SK-N-SH treated with all-trans-retinoic acid at 6 μM for 48 hours (cell line): ENCODE measurements around the gene ISM2.
"Not testable (repeated sequence)": the region's sequence is repeated elsewhere in the genome, so short reads cannot be mapped to it uniquely, and the experiment has no call there.

Experiments
- ATAC-seq: fragments of 200-7000 bp; cut with Tn5 transposase; 3 replicates; pipeline ENCODE4 v1.9.1; 2020; ENCODE audit warnings: mild to moderate bottlenecking, moderate library complexity
- ARNTL ChIP-seq: fragments of 450-650 bp; formaldehyde crosslinking; IDR thresholded peaks from 2 replicates; pipeline ENCODE4 v1.5.0; 2020; ENCODE audit warnings: low read depth, mild to moderate bottlenecking, moderate library complexity, borderline replicate concordance
- BACH2 ChIP-seq: fragments of 250-450 bp; sonication (Bioruptor Pico); IDR thresholded peaks from 2 replicates; pipeline ENCODE4 v1.9.0; 2021; ENCODE audit warnings: mild to moderate bottlenecking, borderline replicate concordance
- ESRRG ChIP-seq: fragments of 250-450 bp; sonication (Bioruptor Pico); IDR thresholded peaks from 2 replicates; pipeline ENCODE4 v1.6.1; 2021; ENCODE audit warnings: mild to moderate bottlenecking
- GLIS3 ChIP-seq: fragments of 250-450 bp; sonication (Bioruptor Pico); IDR thresholded peaks from 2 replicates; pipeline ENCODE4 v1.5.0; 2020; ENCODE audit warnings: mild to moderate bottlenecking, moderate library complexity
- ISL1 ChIP-seq: fragments of 250-450 bp; sonication (Bioruptor Pico); IDR thresholded peaks from 2 replicates; pipeline ENCODE4 v2.1.2; 2022; ENCODE audit warnings: mild to moderate bottlenecking, moderate library complexity
- OSR1 ChIP-seq: fragments of 250-450 bp; sonication (Bioruptor Pico); IDR thresholded peaks from 2 replicates; pipeline ENCODE4 v1.8.0; 2022; ENCODE audit warnings: moderate library complexity, mild to moderate bottlenecking, inconsistent platforms
- PPARA ChIP-seq: fragments of 250-450 bp; sonication (Bioruptor Pico); IDR thresholded peaks from 2 replicates; pipeline ENCODE4 v1.5.0; 2020; ENCODE audit warnings: mild to moderate bottlenecking, borderline replicate concordance
- RARB ChIP-seq: fragments of 250-450 bp; sonication (Bioruptor Pico); IDR thresholded peaks from 2 replicates; pipeline ENCODE4 v1.8.0; 2021; ENCODE audit warnings: mild to moderate bottlenecking, moderate library complexity
- TCF4 ChIP-seq: fragments of 250-450 bp; sonication (Bioruptor Pico); IDR thresholded peaks from 2 replicates; pipeline ENCODE4 v1.8.0; 2021; ENCODE audit warnings: mild to moderate bottlenecking, moderate library complexity, borderline replicate concordance
- TOX ChIP-seq: fragments of 250-450 bp; sonication (Bioruptor Pico); IDR thresholded peaks from 2 replicates; pipeline ENCODE4 v1.8.0; 2021; ENCODE audit warnings: mild to moderate bottlenecking, moderate library complexity, borderline replicate concordance
- ZC3H10 ChIP-seq: fragments of 250-450 bp; sonication (Bioruptor Pico); IDR thresholded peaks from 2 replicates; pipeline ENCODE4 v1.5.1; 2021; ENCODE audit warnings: mild to moderate bottlenecking, moderate library complexity
- ZFP3 ChIP-seq: fragments of 250-450 bp; sonication (Bioruptor Pico); IDR thresholded peaks from 2 replicates; pipeline ENCODE4 v1.5.0; 2020; ENCODE audit warnings: mild to moderate bottlenecking, moderate library complexity
- ZFP30 ChIP-seq: fragments of 450-650 bp; formaldehyde crosslinking; IDR thresholded peaks from 2 replicates; pipeline ENCODE4 v1.5.0; 2022; ENCODE audit warnings: mild to moderate bottlenecking, moderate library complexity
- ZNF565 ChIP-seq: fragments of 450-650 bp; formaldehyde crosslinking; conservative IDR thresholded peaks from 2 replicates; pipeline ENCODE4 v1.5.0; 2020; ENCODE audit warnings: low read depth, mild to moderate bottlenecking, moderate library complexity
- ZNF70 ChIP-seq: fragments of 450-650 bp; formaldehyde crosslinking; IDR thresholded peaks from 2 replicates; pipeline ENCODE4 v1.5.0; 2020; ENCODE audit warnings: mild to moderate bottlenecking, moderate library complexity
- ZNF8 ChIP-seq: fragments of 450-650 bp; formaldehyde crosslinking; IDR thresholded peaks from 2 replicates; pipeline ENCODE4 v1.5.0; 2020; ENCODE audit warnings: mild to moderate bottlenecking, moderate library complexity
- TF ChIP-seq, protein P1 (sequence below): fragments of 250-450 bp; sonication (Bioruptor Pico); IDR thresholded peaks from 2 replicates; pipeline ENCODE4 v1.5.1; 2020; ENCODE audit warnings: low read depth, mild to moderate bottlenecking, moderate library complexity
- TF ChIP-seq, protein P2 (sequence below): fragments of 250-450 bp; sonication (Bioruptor Pico); IDR thresholded peaks from 2 replicates; pipeline ENCODE4 v1.8.0; 2021; ENCODE audit warnings: low read depth, mild to moderate bottlenecking, moderate library complexity, borderline replicate concordance
- TF ChIP-seq, protein P3 (sequence below): fragments of 250-450 bp; sonication (Bioruptor Pico); IDR thresholded peaks from 2 replicates; pipeline ENCODE4 v1.8.0; 2020; ENCODE audit warnings: mild to moderate bottlenecking, moderate library complexity, borderline replicate concordance
- TF ChIP-seq, protein P4 (sequence below): fragments of 250-450 bp; sonication (Bioruptor Pico); IDR thresholded peaks from 2 replicates; pipeline ENCODE4 v1.5.1; 2021; ENCODE audit warnings: mild to moderate bottlenecking, moderate library complexity
- TF ChIP-seq, protein P5 (sequence below): fragments of 250-450 bp; sonication (Bioruptor Pico); IDR thresholded peaks from 2 replicates; pipeline ENCODE4 v1.5.0; 2020; ENCODE audit warnings: mild to moderate bottlenecking, moderate library complexity

ISM2 gene

DNA sequence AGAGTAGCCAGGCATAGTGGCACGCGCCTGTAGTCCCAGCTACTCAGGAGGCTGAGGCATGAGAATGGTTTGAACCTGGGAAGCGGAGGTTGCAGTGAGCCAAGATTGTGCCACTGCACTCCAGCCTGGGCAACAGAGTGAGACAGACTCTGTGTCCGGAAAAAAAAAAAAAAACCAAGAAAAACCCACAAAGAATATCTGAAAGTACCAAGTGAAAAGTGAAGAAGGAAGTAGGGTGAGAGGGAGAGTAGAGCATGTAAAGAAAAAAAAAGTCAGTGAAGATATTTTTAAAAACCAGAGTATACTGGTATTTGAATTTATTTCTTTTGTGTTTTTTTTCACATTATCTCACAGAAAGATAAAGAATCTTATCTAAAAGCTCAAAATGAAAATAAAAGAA lies 43.3 kb upstream of the ISM2 start:
- ATAC-seq = no peak
- no peak for TF ChIP-seq ZC3H10
- TF ChIP-seq OSR1 (CRISPR knock-in tag) = no peak
- no peak for TF ChIP-seq GLIS3
- TF ChIP-seq BACH2 (CRISPR knock-in tag) = no peak
- TF ChIP-seq, protein P1, sequence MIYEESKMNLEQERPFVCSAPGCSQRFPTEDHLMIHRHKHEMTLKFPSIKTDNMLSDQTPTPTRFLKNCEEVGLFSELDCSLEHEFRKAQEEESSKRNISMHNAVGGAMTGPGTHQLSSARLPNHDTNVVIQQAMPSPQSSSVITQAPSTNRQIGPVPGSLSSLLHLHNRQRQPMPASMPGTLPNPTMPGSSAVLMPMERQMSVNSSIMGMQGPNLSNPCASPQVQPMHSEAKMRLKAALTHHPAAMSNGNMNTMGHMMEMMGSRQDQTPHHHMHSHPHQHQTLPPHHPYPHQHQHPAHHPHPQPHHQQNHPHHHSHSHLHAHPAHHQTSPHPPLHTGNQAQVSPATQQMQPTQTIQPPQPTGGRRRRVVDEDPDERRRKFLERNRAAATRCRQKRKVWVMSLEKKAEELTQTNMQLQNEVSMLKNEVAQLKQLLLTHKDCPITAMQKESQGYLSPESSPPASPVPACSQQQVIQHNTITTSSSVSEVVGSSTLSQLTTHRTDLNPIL (CRISPR knock-in tag) = no peak
- no peak for TF ChIP-seq RARB (CRISPR knock-in tag)
- no peak for TF ChIP-seq PPARA (CRISPR knock-in tag)
- TF ChIP-seq ISL1 (CRISPR knock-in tag) = no peak

- ATAC-seq = not testable (repeated sequence)
Observed at GRCh38 chr14:77536951-77537350, 38.3 kb upstream of the ISM2 start.

DNA sequence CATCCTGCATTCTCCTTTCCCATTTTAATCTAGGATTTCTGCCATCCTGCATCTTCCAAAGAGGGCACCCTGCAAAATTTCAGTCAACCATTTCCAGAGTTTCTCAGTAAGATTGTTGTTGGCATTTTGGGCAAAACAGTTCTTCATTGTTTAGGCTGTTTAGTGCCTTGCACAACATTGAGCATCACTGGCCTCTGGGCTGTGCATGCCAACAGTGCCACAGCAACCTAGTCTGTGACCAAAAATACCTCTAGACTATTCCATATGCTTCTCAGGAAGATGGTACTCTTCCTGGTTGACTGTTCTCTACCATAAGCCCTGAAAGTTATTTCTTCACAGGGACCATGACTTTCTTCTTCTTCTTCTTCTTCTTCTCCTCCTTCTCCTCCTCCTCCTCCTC lies 32.5 kb upstream of the ISM2 start:
- no peak for ATAC-seq
- TF ChIP-seq ZC3H10 (no peak), TCF4 (CRISPR knock-in tag) (no peak), TOX (no peak), ZNF565 (no peak), GLIS3 (no peak), RARB (CRISPR knock-in tag) (no peak), BACH2 (CRISPR knock-in tag) (no peak), PPARA (CRISPR knock-in tag) (no peak)
- TF ChIP-seq, all 23 proteins: peak for 0

GRCh38 chr14:77529963-77530362 lies 31.3 kb upstream of the ISM2 start:
- ATAC-seq = no peak
- TF ChIP-seq TOX (no peak), ARNTL (CRISPR knock-in tag) (no peak), TCF4 (CRISPR knock-in tag) (no peak), RARB (CRISPR knock-in tag) (no peak), PPARA (CRISPR knock-in tag) (no peak), ZC3H10 (no peak), ZFP30 (CRISPR knock-in tag) (no peak), ESRRG (CRISPR knock-in tag) (no peak), ZNF8 (CRISPR knock-in tag) (no peak), ZFP3 (CRISPR knock-in tag) (no peak), GLIS3 (no peak), ISL1 (CRISPR knock-in tag) (no peak), ZNF565 (no peak), ZNF70 (no peak)
- TF ChIP-seq, protein P2, sequence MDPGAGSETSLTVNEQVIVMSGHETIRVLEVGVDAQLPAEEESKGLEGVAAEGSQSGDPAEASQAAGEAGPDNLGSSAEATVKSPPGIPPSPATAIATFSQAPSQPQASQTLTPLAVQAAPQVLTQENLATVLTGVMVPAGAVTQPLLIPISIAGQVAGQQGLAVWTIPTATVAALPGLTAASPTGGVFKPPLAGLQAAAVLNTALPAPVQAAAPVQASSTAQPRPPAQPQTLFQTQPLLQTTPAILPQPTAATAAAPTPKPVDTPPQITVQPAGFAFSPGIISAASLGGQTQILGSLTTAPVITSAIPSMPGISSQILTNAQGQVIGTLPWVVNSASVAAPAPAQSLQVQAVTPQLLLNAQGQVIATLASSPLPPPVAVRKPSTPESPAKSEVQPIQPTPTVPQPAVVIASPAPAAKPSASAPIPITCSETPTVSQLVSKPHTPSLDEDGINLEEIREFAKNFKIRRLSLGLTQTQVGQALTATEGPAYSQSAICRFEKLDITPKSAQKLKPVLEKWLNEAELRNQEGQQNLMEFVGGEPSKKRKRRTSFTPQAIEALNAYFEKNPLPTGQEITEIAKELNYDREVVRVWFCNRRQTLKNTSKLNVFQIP (CRISPR knock-in tag) = no peak
- TF ChIP-seq, protein P3, sequence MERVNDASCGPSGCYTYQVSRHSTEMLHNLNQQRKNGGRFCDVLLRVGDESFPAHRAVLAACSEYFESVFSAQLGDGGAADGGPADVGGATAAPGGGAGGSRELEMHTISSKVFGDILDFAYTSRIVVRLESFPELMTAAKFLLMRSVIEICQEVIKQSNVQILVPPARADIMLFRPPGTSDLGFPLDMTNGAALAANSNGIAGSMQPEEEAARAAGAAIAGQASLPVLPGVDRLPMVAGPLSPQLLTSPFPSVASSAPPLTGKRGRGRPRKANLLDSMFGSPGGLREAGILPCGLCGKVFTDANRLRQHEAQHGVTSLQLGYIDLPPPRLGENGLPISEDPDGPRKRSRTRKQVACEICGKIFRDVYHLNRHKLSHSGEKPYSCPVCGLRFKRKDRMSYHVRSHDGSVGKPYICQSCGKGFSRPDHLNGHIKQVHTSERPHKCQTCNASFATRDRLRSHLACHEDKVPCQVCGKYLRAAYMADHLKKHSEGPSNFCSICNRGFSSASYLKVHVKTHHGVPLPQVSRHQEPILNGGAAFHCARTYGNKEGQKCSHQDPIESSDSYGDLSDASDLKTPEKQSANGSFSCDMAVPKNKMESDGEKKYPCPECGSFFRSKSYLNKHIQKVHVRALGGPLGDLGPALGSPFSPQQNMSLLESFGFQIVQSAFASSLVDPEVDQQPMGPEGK = no peak
- TF ChIP-seq, protein P4, sequence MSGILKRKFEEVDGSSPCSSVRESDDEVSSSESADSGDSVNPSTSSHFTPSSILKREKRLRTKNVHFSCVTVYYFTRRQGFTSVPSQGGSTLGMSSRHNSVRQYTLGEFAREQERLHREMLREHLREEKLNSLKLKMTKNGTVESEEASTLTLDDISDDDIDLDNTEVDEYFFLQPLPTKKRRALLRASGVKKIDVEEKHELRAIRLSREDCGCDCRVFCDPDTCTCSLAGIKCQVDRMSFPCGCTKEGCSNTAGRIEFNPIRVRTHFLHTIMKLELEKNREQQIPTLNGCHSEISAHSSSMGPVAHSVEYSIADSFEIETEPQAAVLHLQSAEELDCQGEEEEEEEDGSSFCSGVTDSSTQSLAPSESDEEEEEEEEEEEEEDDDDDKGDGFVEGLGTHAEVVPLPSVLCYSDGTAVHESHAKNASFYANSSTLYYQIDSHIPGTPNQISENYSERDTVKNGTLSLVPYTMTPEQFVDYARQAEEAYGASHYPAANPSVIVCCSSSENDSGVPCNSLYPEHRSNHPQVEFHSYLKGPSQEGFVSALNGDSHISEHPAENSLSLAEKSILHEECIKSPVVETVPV (CRISPR knock-in tag) = no peak
- TF ChIP-seq, protein P5, sequence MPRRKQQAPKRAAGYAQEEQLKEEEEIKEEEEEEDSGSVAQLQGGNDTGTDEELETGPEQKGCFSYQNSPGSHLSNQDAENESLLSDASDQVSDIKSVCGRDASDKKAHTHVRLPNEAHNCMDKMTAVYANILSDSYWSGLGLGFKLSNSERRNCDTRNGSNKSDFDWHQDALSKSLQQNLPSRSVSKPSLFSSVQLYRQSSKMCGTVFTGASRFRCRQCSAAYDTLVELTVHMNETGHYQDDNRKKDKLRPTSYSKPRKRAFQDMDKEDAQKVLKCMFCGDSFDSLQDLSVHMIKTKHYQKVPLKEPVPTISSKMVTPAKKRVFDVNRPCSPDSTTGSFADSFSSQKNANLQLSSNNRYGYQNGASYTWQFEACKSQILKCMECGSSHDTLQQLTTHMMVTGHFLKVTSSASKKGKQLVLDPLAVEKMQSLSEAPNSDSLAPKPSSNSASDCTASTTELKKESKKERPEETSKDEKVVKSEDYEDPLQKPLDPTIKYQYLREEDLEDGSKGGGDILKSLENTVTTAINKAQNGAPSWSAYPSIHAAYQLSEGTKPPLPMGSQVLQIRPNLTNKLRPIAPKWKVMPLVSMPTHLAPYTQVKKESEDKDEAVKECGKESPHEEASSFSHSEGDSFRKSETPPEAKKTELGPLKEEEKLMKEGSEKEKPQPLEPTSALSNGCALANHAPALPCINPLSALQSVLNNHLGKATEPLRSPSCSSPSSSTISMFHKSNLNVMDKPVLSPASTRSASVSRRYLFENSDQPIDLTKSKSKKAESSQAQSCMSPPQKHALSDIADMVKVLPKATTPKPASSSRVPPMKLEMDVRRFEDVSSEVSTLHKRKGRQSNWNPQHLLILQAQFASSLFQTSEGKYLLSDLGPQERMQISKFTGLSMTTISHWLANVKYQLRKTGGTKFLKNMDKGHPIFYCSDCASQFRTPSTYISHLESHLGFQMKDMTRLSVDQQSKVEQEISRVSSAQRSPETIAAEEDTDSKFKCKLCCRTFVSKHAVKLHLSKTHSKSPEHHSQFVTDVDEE = no peak
